UCSD-AML1 (cell line): ENCODE data around the gene TMEM39B.
"Not testable (repeated sequence)": the region's sequence is repeated elsewhere in the genome, so short reads cannot be mapped to it uniquely, and the experiment has no call there.

Experiments used
- DNase-seq: peaks from one replicate; lab custom pipeline; 2025; ENCODE audit not compliant: unreplicated experiment; lab: John Stamatoyannopoulos, UW

The TMEM39B gene

GRCh38 chr1:32072622-32073298 lies at the start of gene TMEM39B:
TMEM39B (plus strand) TSS chr1:32072939; CDS start chr1:32073048, 109 bp downstream.
- DNase-seq: peak; percentile 96

GRCh38 chr1:32023351-32023750 lies 49.4 kb upstream of the TMEM39B start:
- no peak for DNase-seq

GRCh38 chr1:32025515-32025914 lies 47.2 kb upstream of the TMEM39B start:
- no peak for DNase-seq

GRCh38 chr1:32028746-32029145 lies 44.0 kb upstream of the TMEM39B start:
- DNase-seq: no peak

- DNase-seq: no peak
These were observed 41.0 kb upstream of the TMEM39B start for GRCh38 chr1:32031578-32032274.

- DNase-seq: no peak
These were observed 40.5 kb upstream of the TMEM39B start for GRCh38 chr1:32032275-32032615.

- no peak for DNase-seq
These were observed 37.6 kb upstream of the TMEM39B start for GRCh38 chr1:32035119-32035518.

GRCh38 chr1:32040711-32041110 lies 32.0 kb upstream of the TMEM39B start:
- DNase-seq: no peak

- no peak for DNase-seq
These were observed 30.4 kb upstream of the TMEM39B start for GRCh38 chr1:32042330-32042729.

GRCh38 chr1:32044234-32044633 lies 28.5 kb upstream of the TMEM39B start:
- DNase-seq: no peak

GRCh38 chr1:32045772-32046171 lies 27.0 kb upstream of the TMEM39B start:
- DNase-seq: no peak

GRCh38 chr1:32047701-32048100 lies 25.0 kb upstream of the TMEM39B start:
- no peak for DNase-seq

- DNase-seq: no peak
These were observed 24.3 kb upstream of the TMEM39B start for GRCh38 chr1:32048440-32048839.

GRCh38 chr1:32051706-32052105 lies 21.0 kb upstream of the TMEM39B start:
- no peak for DNase-seq

GRCh38 chr1:32052887-32053286 lies 19.9 kb upstream of the TMEM39B start:
- DNase-seq: no peak

- no peak for DNase-seq
These were observed 17.3 kb upstream of the TMEM39B start for GRCh38 chr1:32055416-32055815.

GRCh38 chr1:32056598-32056997 lies 16.1 kb upstream of the TMEM39B start:
- DNase-seq: no peak

- no peak for DNase-seq
These were observed 11.8 kb upstream of the TMEM39B start for GRCh38 chr1:32060914-32061313.

GRCh38 chr1:32062867-32063230 lies 9.9 kb upstream of the TMEM39B start:
- no peak for DNase-seq

- no peak for DNase-seq
These were observed 9.5 kb upstream of the TMEM39B start for GRCh38 chr1:32063261-32063681.

- DNase-seq: not testable (repeated sequence)
These were observed 6.9 kb upstream of the TMEM39B start for GRCh38 chr1:32065613-32066488.

GRCh38 chr1:32066489-32066873 lies 6.3 kb upstream of the TMEM39B start:
- DNase-seq: peak; percentile 53
